Mucosa of rectum (tissue), 2 donors: ENCODE results near the gene PRKAR1A.
"Not testable (repeated sequence)": the region's sequence is repeated elsewhere in the genome, so short reads cannot be mapped to it uniquely, and the experiment has no call there.

Experiments used
- H3K27ac ChIP-seq, 2 donors: one replicate each; pipeline ENCODE4 v1.7.0; 2013; ENCODE audit warnings: inconsistent platforms in 2 of 2, low read depth in 2 of 2, low read length in 2 of 2
- H3K27me3 ChIP-seq, 2 donors: one replicate each; pipeline ENCODE4 v1.7.0; 2013; ENCODE audit warnings: low read length in 2 of 2; ENCODE audit not compliant: control insufficient read depth in 2 of 2, insufficient read depth in 2 of 2
- H3K36me3 ChIP-seq, 2 donors: one replicate each; pipeline ENCODE4 v1.7.0; 2013; ENCODE audit warnings: low read length in 2 of 2; ENCODE audit not compliant: control insufficient read depth in 2 of 2, insufficient read depth in 2 of 2
- H3K4me1 ChIP-seq, 2 donors: one replicate each; pipeline ENCODE4 v1.7.0; 2013; ENCODE audit warnings: low read length in 2 of 2, mild to moderate bottlenecking in 1 of 2; ENCODE audit not compliant: control insufficient read depth in 2 of 2, insufficient read depth in 2 of 2
- H3K4me3 ChIP-seq, 2 donors: one replicate each; pipeline ENCODE4 v1.7.0; 2013; ENCODE audit warnings: low read length in 2 of 2
- H3K9ac ChIP-seq, 2 donors: one replicate each; pipeline ENCODE4 v1.7.0; 2013; ENCODE audit warnings: low read length in 2 of 2, low read depth in 1 of 2, mild to moderate bottlenecking in 1 of 2
- H3K9me3 ChIP-seq, 2 donors: one replicate each; pipeline ENCODE4 v1.7.0; 2013; ENCODE audit warnings: low read length in 2 of 2; ENCODE audit not compliant: control insufficient read depth in 2 of 2
- donor health status: healthy.
- donor health status: Normal muscosa, but diverticular disease.

PRKAR1A gene

GRCh38 chr17:68576137-68576536 is 63.9 kb downstream of the PRKAR1A start:
- Histone ChIP-seq H3K27me3 (no peaks in the 10 kb centered on the region), H3K36me3 (no peaks in the 10 kb centered on the region), H3K4me1 (no peaks in the 10 kb centered on the region), H3K9ac (no peak overlapping the region), H3K4me3 (no peak overlapping the region), H3K9me3 (no peaks in the 10 kb centered on the region), H3K27ac (no peak overlapping the region)

DNA sequence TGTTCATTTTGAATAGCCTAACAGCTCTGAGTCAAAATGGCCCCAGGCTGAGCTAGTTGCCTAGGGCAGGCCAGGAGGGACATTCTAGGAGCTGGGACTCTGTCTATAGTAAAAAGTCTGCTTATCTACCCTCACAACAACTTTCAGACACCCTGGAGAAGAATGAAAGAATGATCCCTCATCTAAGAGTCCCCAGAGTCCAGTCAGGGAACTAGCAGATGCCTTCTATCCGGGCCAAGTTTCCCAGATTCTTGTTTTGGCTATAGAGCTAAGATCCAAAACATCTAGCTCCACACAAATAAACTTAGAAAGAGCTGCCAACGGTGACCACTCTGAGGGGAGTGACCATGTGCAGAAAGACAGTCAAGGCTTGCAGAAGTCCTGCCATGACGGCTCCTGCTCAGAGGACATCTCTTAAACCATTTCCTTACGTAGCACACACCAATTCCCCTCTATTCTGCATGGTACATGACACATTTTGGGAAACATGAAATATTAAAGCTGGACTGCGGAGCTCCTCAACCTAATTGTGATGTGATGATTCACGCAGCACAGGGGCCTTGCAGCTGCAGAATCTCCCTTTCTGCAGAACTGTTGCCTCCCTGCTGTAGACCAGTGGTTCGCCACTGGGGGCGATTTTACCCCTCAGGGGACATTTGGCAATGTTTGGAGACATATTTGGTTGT is 64.7 kb downstream of the PRKAR1A start:
- H3K9ac ChIP-seq: no peak overlapping the region
- no peak overlapping the region for H3K27ac ChIP-seq
- H3K9me3 ChIP-seq: no peaks in the 10 kb centered on the region
- H3K36me3 ChIP-seq: no peaks in the 10 kb centered on the region
- H3K27me3 ChIP-seq: no peaks in the 10 kb centered on the region
- H3K4me1 ChIP-seq: no peaks in the 10 kb centered on the region
- no peak overlapping the region for H3K4me3 ChIP-seq

DNA sequence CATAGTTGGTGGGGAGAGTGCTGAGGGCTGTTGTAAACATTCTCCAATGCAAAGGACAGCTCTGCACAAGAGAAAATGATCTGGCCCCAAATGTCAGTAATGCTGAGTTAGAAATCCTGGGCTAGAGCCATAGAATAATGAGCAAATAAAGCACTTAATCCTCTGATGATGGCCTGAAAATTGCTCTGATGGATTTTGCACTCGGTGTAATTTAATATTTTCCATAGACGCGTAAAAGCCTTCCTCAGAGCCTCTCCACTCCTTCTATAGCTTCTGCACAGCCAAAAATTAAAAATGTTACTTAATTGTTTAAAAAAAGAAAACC is 65.2 kb downstream of the PRKAR1A start:
- no peaks in the 10 kb centered on the region for H3K36me3 ChIP-seq
- no peaks in the 10 kb centered on the region for H3K9me3 ChIP-seq
- no peak overlapping the region for H3K9ac ChIP-seq
- H3K4me3 ChIP-seq: no peak overlapping the region
- H3K4me1 ChIP-seq: no peaks in the 10 kb centered on the region
- H3K27ac ChIP-seq: no peak overlapping the region
- H3K27me3 ChIP-seq: no peaks in the 10 kb centered on the region

DNA sequence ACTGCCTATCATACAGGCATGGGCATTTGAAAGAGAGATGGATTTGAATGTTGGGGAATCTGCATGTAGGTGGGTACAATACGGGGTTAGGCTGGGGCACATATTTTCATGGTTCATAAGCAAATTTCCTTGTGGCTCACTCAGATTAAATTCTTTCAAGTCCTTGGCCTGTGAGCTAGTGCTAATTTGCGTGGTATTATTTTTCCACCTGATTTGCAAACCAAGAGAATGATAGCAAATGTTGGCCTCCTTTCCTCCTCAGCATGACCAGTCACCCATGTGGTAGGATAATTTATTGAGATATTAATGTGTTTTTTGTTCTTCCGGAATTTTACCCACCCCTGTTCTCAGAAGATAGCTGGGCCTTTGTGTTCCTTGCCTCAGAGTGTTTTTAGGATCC is 66.0 kb downstream of the PRKAR1A start:
- Histone ChIP-seq H3K4me3 (no peak overlapping the region), H3K4me1 (no peaks in the 10 kb centered on the region)

DNA sequence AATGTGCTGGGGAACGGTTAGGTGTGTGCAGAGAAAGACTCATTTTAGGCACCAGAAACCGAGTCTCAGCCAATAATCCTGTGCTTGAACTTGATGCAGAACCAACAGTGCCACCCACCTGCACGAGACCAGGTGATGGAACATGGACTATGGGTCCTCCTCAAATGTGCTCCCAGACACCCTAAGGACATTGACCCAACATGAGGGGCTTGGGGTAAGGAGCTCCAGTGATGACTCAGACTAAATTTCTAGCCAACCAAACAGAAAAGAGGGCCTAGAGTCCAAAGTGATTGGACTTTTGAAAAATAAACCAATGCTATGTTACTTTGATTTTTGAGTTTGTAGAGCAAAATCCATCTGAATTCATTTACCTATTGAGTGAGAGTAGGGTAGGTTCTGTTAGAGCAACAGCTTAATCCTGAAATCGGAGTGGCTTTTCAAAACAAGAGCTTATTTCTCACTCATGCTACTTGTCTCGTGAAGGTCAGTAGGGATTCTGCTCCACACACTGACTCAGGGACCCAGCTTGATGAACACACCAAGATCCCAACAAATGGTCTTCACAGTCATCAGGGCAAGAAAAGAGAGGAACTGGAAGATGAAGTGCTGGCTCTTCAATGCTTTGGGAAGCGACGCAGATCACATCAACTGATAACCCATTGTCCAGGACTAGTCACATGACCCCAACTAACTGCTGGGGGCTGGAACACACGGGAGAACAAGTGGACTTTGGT is 67.1 kb downstream of the PRKAR1A start:
- no peak overlapping the region for H3K27ac ChIP-seq
- no peaks in the 10 kb centered on the region for H3K4me1 ChIP-seq
- H3K4me3 ChIP-seq: no peak overlapping the region
- H3K36me3 ChIP-seq: no peaks in the 10 kb centered on the region
- no peaks in the 10 kb centered on the region for H3K9me3 ChIP-seq
- H3K27me3 ChIP-seq: no peaks in the 10 kb centered on the region
- H3K9ac ChIP-seq: no peak overlapping the region

More for the DNA sequence above, 66.0 kb downstream of the PRKAR1A start:
- no peak overlapping the region for H3K9ac ChIP-seq
- no peaks in the 10 kb centered on the region for H3K9me3 ChIP-seq
- H3K27me3 ChIP-seq: no peaks in the 10 kb centered on the region
- no peak overlapping the region for H3K27ac ChIP-seq
- H3K36me3 ChIP-seq: no peaks in the 10 kb centered on the region

DNA sequence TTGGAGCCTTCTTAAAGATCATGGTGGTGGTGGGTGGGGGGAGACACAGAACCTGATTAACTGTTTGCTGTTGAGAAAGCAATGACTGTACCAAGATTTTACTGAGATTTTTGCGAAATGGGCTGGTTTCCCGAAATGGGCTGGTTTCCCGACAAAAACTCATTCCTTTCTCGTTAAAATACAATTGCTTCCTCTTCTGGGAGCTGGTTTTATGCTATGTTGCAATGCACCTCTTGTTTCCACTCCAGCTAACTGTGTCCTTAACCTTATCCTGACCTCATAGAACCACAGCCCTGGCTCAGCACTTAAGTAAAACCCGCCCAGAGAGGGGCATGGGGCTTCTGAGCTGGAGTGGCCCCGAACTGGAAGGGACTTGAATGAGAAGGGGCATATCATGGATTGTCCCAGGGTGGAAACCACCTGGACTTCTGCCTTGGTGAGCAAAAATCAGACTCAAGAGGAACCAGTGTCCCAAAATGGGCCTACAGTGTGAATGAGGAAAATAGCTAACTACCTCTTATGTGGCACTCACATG is 68.1 kb downstream of the PRKAR1A start:
- no peaks in the 10 kb centered on the region for H3K27me3 ChIP-seq
- H3K4me1 ChIP-seq: no peaks in the 10 kb centered on the region
- H3K36me3 ChIP-seq: no peaks in the 10 kb centered on the region
- H3K9me3 ChIP-seq: no peaks in the 10 kb centered on the region
- H3K27ac ChIP-seq: no peak overlapping the region
- no peak overlapping the region for H3K9ac ChIP-seq
- H3K4me3 ChIP-seq: no peak overlapping the region

DNA sequence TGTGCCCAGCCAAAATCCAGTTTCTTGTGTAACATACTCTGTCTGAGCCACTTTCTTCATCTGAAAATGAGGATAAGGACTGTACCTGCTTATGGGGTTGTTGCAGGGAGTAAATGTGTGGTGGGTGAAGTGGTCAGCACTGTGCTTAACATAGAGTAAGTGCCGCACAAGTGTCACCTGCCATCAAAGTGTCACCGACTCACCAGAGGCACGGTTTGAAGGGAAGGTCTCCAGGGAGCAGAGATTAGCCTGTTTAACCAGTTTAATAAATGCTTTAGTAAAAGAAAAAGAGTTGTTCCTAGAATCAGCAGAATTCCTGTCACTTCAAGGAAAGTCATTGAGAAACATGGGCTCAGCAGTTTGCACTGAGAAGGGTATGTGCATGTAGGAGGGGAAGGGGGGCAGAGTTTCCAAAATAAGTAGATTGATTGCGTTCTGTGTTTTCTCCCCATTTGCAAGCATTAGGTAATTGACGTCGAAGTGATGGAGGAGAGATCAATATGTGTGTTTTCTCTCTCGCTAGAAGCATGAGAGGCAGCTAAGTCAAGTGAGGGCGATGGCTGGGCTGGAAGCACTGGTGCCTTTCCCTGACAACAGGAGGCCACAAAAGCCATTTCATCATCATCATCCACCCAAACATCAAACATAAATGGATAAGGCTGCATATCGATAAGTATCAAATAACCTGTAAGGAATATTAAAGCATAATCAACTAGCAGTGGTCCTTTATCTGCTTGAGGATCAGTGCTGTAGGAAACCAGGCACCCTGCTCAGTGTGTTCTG is 69.8 kb downstream of the PRKAR1A start:
- Histone ChIP-seq H3K4me1 (no peaks in the 10 kb centered on the region), H3K4me3 (no peak overlapping the region), H3K27ac (no peak overlapping the region)

DNA sequence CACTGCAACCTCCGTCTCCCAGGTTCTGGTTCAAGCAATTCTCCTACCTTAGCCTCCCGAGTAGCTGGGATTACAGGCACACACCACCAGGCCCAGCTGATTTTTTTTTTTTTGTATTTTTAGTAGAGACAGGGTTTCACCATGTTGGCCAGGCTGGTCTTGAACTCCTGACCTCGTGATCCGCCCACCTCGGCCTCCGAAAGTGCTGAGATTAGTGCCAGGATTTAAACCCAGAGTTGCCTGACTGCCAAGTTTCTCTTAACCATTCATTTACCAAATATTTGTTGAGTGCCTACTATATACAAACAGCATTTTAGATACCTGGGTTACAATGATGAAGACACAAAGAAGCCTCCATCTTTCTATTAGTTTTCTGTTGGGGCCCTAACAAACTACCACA is 70.6 kb downstream of the PRKAR1A start:
- H3K9me3 ChIP-seq, H3K27ac ChIP-seq, H3K36me3 ChIP-seq, H3K9ac ChIP-seq, H3K4me1 ChIP-seq, H3K27me3 ChIP-seq, H3K4me3 ChIP-seq: not testable (repeated sequence)

More for the DNA sequence above, 69.8 kb downstream of the PRKAR1A start:
- no peaks in the 10 kb centered on the region for H3K27me3 ChIP-seq
- H3K36me3 ChIP-seq: no peaks in the 10 kb centered on the region
- H3K9me3 ChIP-seq: no peaks in the 10 kb centered on the region
- no peak overlapping the region for H3K9ac ChIP-seq

DNA sequence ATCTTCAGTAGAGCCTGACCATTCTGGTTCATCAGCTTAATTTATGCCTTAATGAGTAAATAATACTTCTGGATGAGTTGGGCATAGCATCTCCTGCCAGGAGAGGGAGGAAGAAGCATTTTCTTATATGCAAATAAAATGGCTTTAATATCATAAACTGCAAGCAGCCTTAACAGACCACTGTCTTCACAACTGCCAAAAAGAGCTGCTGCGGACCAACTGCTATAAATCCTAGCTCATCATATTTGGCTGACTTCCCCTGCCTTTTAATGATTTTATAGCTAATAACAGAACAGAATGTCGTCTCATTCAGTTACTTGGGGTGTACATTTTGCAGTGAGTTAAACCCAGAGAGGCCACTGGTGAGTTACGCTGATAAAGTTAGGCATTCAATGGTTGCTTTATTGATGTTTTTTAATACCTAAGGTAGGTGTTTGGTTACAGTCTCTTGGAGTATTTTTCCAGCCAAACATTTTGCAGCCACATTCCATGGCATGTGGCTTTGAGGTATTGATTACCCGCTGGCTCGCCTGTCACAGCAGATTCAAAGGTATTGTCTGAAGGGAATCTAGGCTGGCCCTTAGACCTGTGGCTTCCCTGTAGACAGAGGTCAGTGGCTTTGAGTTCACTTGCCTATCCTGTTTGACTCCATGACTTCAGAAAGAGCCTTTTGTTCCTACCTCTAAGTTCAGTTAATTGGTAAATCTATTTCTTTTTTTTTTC is 72.5 kb downstream of the PRKAR1A start:
- H3K4me3 ChIP-seq: no peak overlapping the region
- H3K27ac ChIP-seq: no peak overlapping the region
- no peaks in the 10 kb centered on the region for H3K36me3 ChIP-seq
- no peaks in the 10 kb centered on the region for H3K4me1 ChIP-seq
- no peaks in the 10 kb centered on the region for H3K9me3 ChIP-seq
- H3K27me3 ChIP-seq: no peaks in the 10 kb centered on the region
- no peak overlapping the region for H3K9ac ChIP-seq
